ENCODE data around the gene AP1M2.

DNA sequence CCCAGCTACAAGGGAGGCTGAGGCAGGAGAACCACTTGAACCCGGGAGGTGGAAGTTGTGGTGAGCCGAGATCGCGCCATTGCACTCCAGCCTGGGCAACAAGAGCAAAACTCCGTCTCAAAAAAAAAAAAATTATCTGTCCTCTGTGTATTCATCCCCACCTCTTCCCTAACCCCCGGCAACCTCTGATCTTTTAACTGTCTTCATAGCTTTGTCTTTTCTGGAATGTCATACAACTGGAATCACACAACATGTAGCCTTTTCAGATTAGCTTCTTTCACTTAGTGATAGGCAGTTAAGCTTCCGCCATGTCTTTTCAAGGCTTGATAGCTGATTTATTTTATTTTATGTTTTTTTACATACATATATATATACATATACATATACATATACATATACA lies 61.5 kb downstream of the AP1M2 start:
- TF ChIP-seq, protein P1, sequence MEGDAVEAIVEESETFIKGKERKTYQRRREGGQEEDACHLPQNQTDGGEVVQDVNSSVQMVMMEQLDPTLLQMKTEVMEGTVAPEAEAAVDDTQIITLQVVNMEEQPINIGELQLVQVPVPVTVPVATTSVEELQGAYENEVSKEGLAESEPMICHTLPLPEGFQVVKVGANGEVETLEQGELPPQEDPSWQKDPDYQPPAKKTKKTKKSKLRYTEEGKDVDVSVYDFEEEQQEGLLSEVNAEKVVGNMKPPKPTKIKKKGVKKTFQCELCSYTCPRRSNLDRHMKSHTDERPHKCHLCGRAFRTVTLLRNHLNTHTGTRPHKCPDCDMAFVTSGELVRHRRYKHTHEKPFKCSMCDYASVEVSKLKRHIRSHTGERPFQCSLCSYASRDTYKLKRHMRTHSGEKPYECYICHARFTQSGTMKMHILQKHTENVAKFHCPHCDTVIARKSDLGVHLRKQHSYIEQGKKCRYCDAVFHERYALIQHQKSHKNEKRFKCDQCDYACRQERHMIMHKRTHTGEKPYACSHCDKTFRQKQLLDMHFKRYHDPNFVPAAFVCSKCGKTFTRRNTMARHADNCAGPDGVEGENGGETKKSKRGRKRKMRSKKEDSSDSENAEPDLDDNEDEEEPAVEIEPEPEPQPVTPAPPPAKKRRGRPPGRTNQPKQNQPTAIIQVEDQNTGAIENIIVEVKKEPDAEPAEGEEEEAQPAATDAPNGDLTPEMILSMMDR (IDR thresholded peaks at IDR 0.05), result no peak
- no peak for TF ChIP-seq POLR2AphosphoS5 (IDR thresholded peaks at IDR 0.05; ENCODE audit: low read depth, low read length)
- TF ChIP-seq, protein P2, sequence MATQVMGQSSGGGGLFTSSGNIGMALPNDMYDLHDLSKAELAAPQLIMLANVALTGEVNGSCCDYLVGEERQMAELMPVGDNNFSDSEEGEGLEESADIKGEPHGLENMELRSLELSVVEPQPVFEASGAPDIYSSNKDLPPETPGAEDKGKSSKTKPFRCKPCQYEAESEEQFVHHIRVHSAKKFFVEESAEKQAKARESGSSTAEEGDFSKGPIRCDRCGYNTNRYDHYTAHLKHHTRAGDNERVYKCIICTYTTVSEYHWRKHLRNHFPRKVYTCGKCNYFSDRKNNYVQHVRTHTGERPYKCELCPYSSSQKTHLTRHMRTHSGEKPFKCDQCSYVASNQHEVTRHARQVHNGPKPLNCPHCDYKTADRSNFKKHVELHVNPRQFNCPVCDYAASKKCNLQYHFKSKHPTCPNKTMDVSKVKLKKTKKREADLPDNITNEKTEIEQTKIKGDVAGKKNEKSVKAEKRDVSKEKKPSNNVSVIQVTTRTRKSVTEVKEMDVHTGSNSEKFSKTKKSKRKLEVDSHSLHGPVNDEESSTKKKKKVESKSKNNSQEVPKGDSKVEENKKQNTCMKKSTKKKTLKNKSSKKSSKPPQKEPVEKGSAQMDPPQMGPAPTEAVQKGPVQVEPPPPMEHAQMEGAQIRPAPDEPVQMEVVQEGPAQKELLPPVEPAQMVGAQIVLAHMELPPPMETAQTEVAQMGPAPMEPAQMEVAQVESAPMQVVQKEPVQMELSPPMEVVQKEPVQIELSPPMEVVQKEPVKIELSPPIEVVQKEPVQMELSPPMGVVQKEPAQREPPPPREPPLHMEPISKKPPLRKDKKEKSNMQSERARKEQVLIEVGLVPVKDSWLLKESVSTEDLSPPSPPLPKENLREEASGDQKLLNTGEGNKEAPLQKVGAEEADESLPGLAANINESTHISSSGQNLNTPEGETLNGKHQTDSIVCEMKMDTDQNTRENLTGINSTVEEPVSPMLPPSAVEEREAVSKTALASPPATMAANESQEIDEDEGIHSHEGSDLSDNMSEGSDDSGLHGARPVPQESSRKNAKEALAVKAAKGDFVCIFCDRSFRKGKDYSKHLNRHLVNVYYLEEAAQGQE (IDR thresholded peaks at IDR 0.05; ENCODE audit: insufficient read depth in 1 of 2, low read depth in 2 of 2, low read length in 1 of 2), result no peak
- TF ChIP-seq SIN3A (IDR thresholded peaks at IDR 0.05; ENCODE audit: borderline replicate concordance, insufficient read depth, low read depth, low read length), result no peak
- no peak for TF ChIP-seq TCF7L2 (IDR thresholded peaks at IDR 0.05; ENCODE audit: low read depth, low read length)
